Ectodermal cell (in vitro differentiated cells): ENCODE data around the gene KRTDAP.
"Not testable (repeated sequence)": the region's sequence is repeated elsewhere in the genome, so short reads cannot be mapped to it uniquely, and the experiment has no call there.

ENCODE experiments used
- H3K27ac ChIP-seq: 2 replicates; pipeline ENCODE4 v1.7.0; 2013; ENCODE audit warnings: mild to moderate bottlenecking, low read depth, low read length; ENCODE audit not compliant: insufficient read depth, poor library complexity, severe bottlenecking
- H3K27me3 ChIP-seq: 2 replicates; pipeline ENCODE4 v1.7.0; 2013; ENCODE audit warnings: mild to moderate bottlenecking, low read length; ENCODE audit not compliant: insufficient read depth, control insufficient read depth, poor library complexity, severe bottlenecking
- H3K36me3 ChIP-seq: one replicate; pipeline ENCODE4 v1.7.0; 2013; ENCODE audit warnings: low read length; ENCODE audit not compliant: control insufficient read depth, insufficient read depth
- H3K4me1 ChIP-seq: one replicate; pipeline ENCODE4 v1.7.0; 2013; ENCODE audit warnings: low read length; ENCODE audit not compliant: control insufficient read depth, insufficient read depth
- H3K4me3 ChIP-seq: 2 replicates; pipeline ENCODE4 v1.7.0; 2013; ENCODE audit warnings: low read depth, low read length, control low read depth; ENCODE audit not compliant: insufficient read depth
- H3K9me3 ChIP-seq: 2 replicates; pipeline ENCODE4 v1.7.0; 2013; ENCODE audit warnings: mild to moderate bottlenecking, low read length, moderate library complexity; ENCODE audit not compliant: control insufficient read depth
- WGBS, 2 experiments: methylation state at CpG; one replicate each; pipeline ENCODE4 v1.1.7; 2013; ENCODE audit warnings: missing lambda C conversion rate in 2 of 2; 5-methylcytosine and 5-hydroxymethylcytosine counted together

The KRTDAP gene

GRCh38 chr19:35484252-35485036, 5.8 kb downstream of the KRTDAP start:
- 78% methylated on average over 7 of the region's 7 CpGs for WGBS, 2 experiments
- H3K27me3 ChIP-seq = no peaks in the 10 kb centered on the region
- no peak overlapping the region for H3K27ac ChIP-seq
- no peaks in the 10 kb centered on the region for H3K9me3 ChIP-seq
- H3K36me3 ChIP-seq = no peaks in the 10 kb centered on the region
- H3K4me1 ChIP-seq = no peaks in the 10 kb centered on the region
- no peak overlapping the region for H3K4me3 ChIP-seq

- Histone ChIP-seq H3K4me1 (no peaks in the 10 kb centered on the region), H3K27me3 (no peaks in the 10 kb centered on the region), H3K4me3 (no peak overlapping the region), H3K27ac (no peak overlapping the region), H3K36me3 (no peaks in the 10 kb centered on the region), H3K9me3 (no peaks in the 10 kb centered on the region)
- WGBS, 2 experiments = 72 to 90% methylated on average over 4 to 5 of the region's 5 CpGs
Observed at GRCh38 chr19:35483089-35483488, 7.2 kb downstream of the KRTDAP start.

- H3K27me3 ChIP-seq = no peaks in the 10 kb centered on the region
- WGBS, 2 experiments = 92 to 94% methylated on average over 20 to 21 of the region's 21 CpGs
- no peaks in the 10 kb centered on the region for H3K9me3 ChIP-seq
- H3K36me3 ChIP-seq = no peaks in the 10 kb centered on the region
- no peak overlapping the region for H3K4me3 ChIP-seq
- no peaks in the 10 kb centered on the region for H3K4me1 ChIP-seq
- no peak overlapping the region for H3K27ac ChIP-seq
Observed at GRCh38 chr19:35478794-35479677, 11.2 kb downstream of the KRTDAP start.

DNA sequence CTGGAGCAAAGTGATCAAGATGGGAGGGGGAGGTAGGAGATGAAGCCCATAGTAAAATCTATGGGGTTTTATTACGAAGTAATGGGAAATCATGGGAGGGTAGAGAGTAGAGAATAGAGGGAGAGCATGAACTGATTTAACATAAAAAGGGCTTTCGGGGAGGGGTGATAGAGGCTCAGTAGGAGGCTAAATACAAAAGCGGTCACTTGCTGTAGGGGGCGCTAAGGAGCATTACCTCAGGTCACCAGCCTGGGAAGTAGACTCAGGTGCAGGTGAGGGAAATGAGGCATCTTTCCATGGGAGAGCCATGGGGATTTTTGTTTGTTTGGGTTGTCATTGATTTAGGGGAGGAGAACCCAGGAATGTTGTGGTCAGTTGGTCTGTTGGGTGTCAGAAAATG, 14.1 kb downstream of the KRTDAP start:
- Histone ChIP-seq H3K36me3 (no peaks in the 10 kb centered on the region), H3K27ac (no peak overlapping the region), H3K4me3 (no peak overlapping the region), H3K27me3 (no peaks in the 10 kb centered on the region), H3K9me3 (no peaks in the 10 kb centered on the region), H3K4me1 (no peaks in the 10 kb centered on the region)
- 66 to 71% methylated on average over 4 of the region's 4 CpGs for WGBS, 2 experiments

- not testable (repeated sequence) for H3K4me3 ChIP-seq, H3K36me3 ChIP-seq, H3K9me3 ChIP-seq, H3K4me1 ChIP-seq, H3K27me3 ChIP-seq, H3K27ac ChIP-seq
- 88 to 96% methylated on average over 7 of the region's 7 CpGs for WGBS, 2 experiments
Observed at GRCh38 chr19:35474594-35474993, 15.7 kb downstream of the KRTDAP start.

DNA sequence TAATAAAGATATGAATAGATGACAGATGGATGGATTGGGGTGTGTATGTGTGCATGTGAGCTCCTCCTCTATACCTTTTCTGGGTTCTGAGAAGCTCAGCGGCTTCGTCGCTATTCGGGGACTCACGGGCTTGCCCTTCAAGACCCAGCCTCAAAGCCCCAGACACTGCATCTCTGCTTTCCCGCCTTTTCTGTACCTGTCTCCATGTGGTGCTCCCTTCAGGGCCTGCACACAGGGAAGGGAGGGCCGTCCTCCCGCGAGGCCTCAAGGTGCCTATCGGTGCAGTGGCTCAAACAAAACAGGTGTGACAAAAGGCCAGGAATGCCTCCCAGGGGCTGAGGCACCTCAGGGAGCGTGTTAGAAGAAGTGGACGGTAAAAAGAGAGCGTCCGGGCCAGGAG, 16.2 kb downstream of the KRTDAP start:
- WGBS, 2 experiments = 93 to 96% methylated on average over 14 of the region's 14 CpGs
- Histone ChIP-seq H3K4me3 (no peak overlapping the region), H3K27ac (no peak overlapping the region), H3K36me3 (no peaks in the 10 kb centered on the region), H3K27me3 (no peaks in the 10 kb centered on the region), H3K4me1 (no peaks in the 10 kb centered on the region), H3K9me3 (no peaks in the 10 kb centered on the region)

DNA sequence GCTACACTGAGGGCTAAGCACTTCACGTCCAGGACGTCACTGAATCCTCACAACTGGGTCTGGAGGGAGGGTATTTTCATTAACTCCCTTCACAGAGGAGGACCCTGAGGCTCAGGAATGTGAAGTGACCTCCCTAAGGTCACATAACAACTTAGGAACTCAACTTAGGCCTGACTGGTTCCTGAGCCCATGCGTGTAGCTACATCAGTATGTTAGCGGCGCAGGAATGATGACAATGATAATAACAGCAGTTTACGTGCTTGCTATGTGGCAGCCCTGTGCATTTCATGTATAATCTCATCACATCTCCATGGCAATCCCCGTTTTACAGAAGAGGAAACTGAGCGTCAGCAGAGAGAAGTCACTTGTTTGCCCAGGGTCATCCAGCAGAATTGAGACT, 18.3 kb downstream of the KRTDAP start:
- H3K4me3 ChIP-seq = no peak overlapping the region
- WGBS, 2 experiments = 88 to 91% methylated on average over 8 of the region's 8 CpGs

GRCh38 chr19:35471075-35471474, 19.2 kb downstream of the KRTDAP start:
- H3K27ac ChIP-seq = not testable (repeated sequence)
- 78 to 89% methylated on average over 4 of the region's 4 CpGs for WGBS, 2 experiments

More for the DNA sequence above, 18.3 kb downstream of the KRTDAP start:
- no peaks in the 10 kb centered on the region for H3K9me3 ChIP-seq
- no peaks in the 10 kb centered on the region for H3K4me1 ChIP-seq
- no peak overlapping the region for H3K27ac ChIP-seq
- H3K36me3 ChIP-seq = no peaks in the 10 kb centered on the region
- no peaks in the 10 kb centered on the region for H3K27me3 ChIP-seq

DNA sequence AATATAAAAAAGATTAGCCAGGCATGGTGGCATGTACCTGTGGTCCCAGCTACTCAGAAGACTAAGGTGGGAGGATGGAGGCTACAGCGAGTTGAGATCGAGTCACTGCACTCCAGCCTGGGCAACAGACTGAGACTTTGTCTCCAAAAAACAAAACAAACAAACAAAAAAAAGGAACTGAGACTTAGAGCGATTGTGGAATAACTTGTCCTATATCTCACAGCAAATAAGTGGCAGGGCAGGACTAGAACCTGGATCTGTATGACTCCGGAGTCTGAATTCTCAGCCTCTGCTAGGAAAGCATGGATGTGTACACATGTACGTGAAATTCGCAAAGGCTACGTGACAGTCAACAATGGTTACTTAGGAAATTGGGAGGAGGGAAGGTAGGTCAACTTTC, 20.1 kb downstream of the KRTDAP start:
- Histone ChIP-seq H3K27ac (no peak overlapping the region), H3K27me3 (no peaks in the 10 kb centered on the region), H3K4me3 (no peak overlapping the region), H3K4me1 (no peaks in the 10 kb centered on the region), H3K9me3 (no peaks in the 10 kb centered on the region), H3K36me3 (no peaks in the 10 kb centered on the region)
- WGBS, 2 experiments = 92 to 95% methylated on average over 6 to 7 of the region's 7 CpGs

More at GRCh38 chr19:35471075-35471474, 19.2 kb downstream of the KRTDAP start:
- not testable (repeated sequence) for H3K27me3 ChIP-seq, H3K36me3 ChIP-seq, H3K4me1 ChIP-seq, H3K4me3 ChIP-seq, H3K9me3 ChIP-seq

DNA sequence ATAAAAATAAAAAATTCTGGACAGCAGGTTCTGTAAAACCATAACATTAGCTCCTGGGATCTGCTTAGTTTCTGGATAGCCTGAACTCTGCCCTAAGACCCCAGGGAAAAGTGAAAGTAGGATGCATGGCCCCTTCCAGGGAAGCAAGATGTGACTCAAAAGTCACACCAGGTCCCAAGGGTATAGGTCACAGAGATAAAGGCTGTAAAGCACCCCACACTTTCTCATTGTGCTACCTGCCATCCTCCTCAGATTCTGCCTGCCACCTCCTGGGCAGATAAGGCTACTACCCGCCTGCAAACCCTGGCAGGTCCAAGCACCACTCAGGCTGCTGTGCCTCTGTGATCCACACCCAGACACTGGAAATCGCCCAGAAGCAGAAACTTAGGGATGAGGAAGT, 21.6 kb downstream of the KRTDAP start:
- no peaks in the 10 kb centered on the region for H3K4me1 ChIP-seq
- no peak overlapping the region for H3K27ac ChIP-seq
- H3K36me3 ChIP-seq = no peaks in the 10 kb centered on the region
- H3K4me3 ChIP-seq = no peak overlapping the region
- no peaks in the 10 kb centered on the region for H3K9me3 ChIP-seq
- H3K27me3 ChIP-seq = no peaks in the 10 kb centered on the region
- 71 to 75% methylated on average over 2 of the region's 2 CpGs for WGBS, 2 experiments
